AG04449 (cell line): Measurements from ENCODE around the gene JADE2.

ENCODE experiments used
- CTCF ChIA-PET: fragments of 350-600 bp; formaldehyde crosslinking; extraction: SDS; loops from one replicate; lab custom pipeline; 2021; ENCODE audit warnings: antibody characterized with exemption; lab: Yijun Ruan, JAX
- POLR2A ChIA-PET: fragments of 400-600, 350-600 bp; formaldehyde crosslinking; extraction: SDS; loops from one replicate; lab custom pipeline; 2020; ENCODE audit warnings: antibody characterized with exemption, inconsistent platforms; lab: Yijun Ruan, JAX
- DNase-seq: peaks from one replicate; pipeline ENCODE4 v3.0.0-alpha.2; 2010; ENCODE audit warnings: low read depth, low spot score
- H3K4me3 ChIP-seq: 2 replicates; pipeline ENCODE4 v1.5.1; 2011; ENCODE audit warnings: low read depth, mild to moderate bottlenecking, control low read depth, low read length
- CTCF ChIP-seq: IDR thresholded peaks from one replicate; pipeline ENCODE4 v1.5.1; 2011; ENCODE audit warnings: mild to moderate bottlenecking, moderate library complexity, low read length, control low read depth, inconsistent platforms; ENCODE audit not compliant: insufficient read depth; ENCODE audit errors: missing control alignments

Gene JADE2

GRCh38 chr5:134563221-134563620, 37.8 kb downstream of the JADE2 start:
- H3K4me3 ChIP-seq, result no peak overlapping the region
- no peak for TF ChIP-seq CTCF
- no peak for DNase-seq
- POLR2A ChIA-PET, result no interaction called here
- CTCF ChIA-PET, result interaction anchor here (0.7 to 4.4 kb wide), 5 partner anchors 8 to 35 kb away, joined by 3 to 32 read pairs (median 7); no protein-coding TSS in a partner anchor

- no peak for TF ChIP-seq CTCF
- POLR2A ChIA-PET, result no interaction called here
- H3K4me3 ChIP-seq, result no peak overlapping the region
- CTCF ChIA-PET, result interaction anchor here (1.0 to 2.7 kb wide), 2 partner anchors 9 to 12 kb away, joined by 3 to 17 read pairs; no protein-coding TSS in a partner anchor
- DNase-seq, result no peak
Measured at GRCh38 chr5:134563962-134564361, 38.5 kb downstream of the JADE2 start.

GRCh38 chr5:134564396-134564795, 38.9 kb downstream of the JADE2 start:
- ChIA-PET POLR2A (no interaction called here), CTCF (interaction anchor here (1.0 to 2.7 kb wide), 4 partner anchors 8 to 23 kb away, joined by 3 to 17 read pairs (median 7); no protein-coding TSS in a partner anchor)
- TF ChIP-seq CTCF, result no peak
- H3K4me3 ChIP-seq, result no peak overlapping the region
- DNase-seq, result no peak

- TF ChIP-seq CTCF, result no peak
- no peak overlapping the region for H3K4me3 ChIP-seq
- ChIA-PET POLR2A (no interaction called here), CTCF (interaction anchor here (0.6 to 2.7 kb wide), 4 partner anchors 9 to 36 kb away, joined by 3 to 17 read pairs (median 7); no protein-coding TSS in a partner anchor)
- DNase-seq, result no peak
Measured at GRCh38 chr5:134565791-134566740, 40.6 kb downstream of the JADE2 start.

GRCh38 chr5:134566741-134567221, 41.3 kb downstream of the JADE2 start:
- no peak for DNase-seq
- H3K4me3 ChIP-seq, result no peak overlapping the region
- ChIA-PET CTCF (interaction anchor here (0.6 to 2.7 kb wide), 5 partner anchors 9 to 263 kb away, joined by 3 to 17 read pairs (median 4); no protein-coding TSS in a partner anchor), POLR2A (no interaction called here)
- no peak for TF ChIP-seq CTCF
